ENCODE measurements around the gene ACOXL.

DNA sequence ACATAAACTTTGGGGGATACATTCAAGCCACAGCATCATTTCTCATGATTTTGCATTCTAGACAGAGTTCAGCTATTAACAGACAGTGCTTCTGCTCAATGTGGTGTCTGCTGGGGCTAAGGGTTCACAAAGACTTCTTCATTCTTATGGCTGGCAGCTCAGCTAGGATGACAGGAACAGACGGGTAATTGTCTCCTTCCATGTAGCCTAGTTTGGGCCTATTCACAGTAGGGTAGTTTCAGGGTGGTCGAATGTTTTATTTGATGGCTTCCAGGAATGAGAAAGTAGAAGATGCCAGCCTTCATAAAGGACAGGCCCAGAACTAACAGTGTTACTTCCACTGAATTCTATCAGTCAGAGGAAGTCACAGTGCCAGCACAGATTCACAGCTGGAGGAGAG is 362.3 kb downstream of the ACOXL start:
- TF ChIP-seq, protein P1, sequence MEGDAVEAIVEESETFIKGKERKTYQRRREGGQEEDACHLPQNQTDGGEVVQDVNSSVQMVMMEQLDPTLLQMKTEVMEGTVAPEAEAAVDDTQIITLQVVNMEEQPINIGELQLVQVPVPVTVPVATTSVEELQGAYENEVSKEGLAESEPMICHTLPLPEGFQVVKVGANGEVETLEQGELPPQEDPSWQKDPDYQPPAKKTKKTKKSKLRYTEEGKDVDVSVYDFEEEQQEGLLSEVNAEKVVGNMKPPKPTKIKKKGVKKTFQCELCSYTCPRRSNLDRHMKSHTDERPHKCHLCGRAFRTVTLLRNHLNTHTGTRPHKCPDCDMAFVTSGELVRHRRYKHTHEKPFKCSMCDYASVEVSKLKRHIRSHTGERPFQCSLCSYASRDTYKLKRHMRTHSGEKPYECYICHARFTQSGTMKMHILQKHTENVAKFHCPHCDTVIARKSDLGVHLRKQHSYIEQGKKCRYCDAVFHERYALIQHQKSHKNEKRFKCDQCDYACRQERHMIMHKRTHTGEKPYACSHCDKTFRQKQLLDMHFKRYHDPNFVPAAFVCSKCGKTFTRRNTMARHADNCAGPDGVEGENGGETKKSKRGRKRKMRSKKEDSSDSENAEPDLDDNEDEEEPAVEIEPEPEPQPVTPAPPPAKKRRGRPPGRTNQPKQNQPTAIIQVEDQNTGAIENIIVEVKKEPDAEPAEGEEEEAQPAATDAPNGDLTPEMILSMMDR (IDR thresholded peaks at IDR 0.05): no peak
- no peak for TF ChIP-seq POLR2A (IDR thresholded peaks at IDR 0.05)
